ENCODE measurements around the gene MRPL24. TPM values are rescaled to one million over a fixed set of nuclear protein-coding genes. Genes with fewer than 3 reads are reported as not detected.

MRPL24 gene
- total and polyA plus RNA-seq, 10 of the 15 experiments (the other 5 are each of a cell fraction or from before 2014, with no cell fraction given), result 87.4 to 269 (median 134) TPM

DNA sequence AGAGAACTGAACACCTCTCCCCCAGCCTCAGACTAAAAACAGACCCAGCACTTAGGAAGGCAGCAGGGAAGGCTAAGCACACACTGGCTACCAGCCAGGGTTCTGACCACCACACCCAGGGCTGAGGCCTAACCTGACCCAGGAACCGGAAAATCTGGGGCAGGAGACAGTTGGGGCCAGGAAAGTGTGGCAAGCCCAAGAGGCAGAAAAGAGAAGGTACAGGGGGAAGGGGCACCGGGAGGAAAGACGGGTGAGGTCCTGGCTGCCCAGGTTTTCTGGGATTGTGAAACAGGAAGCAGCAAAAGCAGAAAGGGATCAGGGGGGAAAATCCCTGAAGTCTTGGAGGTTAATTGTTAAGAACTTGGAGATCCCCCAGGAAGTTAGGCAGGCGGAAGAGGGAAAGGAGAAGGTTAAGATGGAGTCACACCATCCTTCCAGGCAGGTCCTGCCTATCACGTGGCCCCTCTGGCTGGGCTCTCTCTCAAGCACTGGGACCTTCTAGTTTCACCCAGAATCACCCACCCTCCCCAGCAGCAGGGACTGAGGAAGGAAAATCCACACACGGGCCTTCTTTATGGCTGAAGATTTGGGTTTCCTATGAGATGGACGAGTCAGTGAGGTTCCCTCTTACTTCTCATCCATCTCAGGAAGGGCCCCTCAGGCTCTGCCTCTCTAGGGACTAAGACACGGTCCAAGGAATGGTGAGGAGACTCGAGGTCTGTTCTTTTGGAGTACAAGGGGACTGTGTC, 8.0 kb upstream of the MRPL24 start:
- no peak for DNase-seq (ENCODE audit: low read depth, low spot score)
- Histone ChIP-seq H3K4me3 (peak overlapping the region; percentile 99), H3K4me1 (ENCODE audit: control insufficient read depth, insufficient read depth, low read length) (peaks cover 22% of the 10 kb centered on the region), H3K9me3 (replicated peaks; ENCODE audit: control insufficient read depth, insufficient read depth, low read length) (no peaks in the 10 kb centered on the region), H2AFZ (ENCODE audit: control insufficient read depth, low read depth, low read length) (peak overlapping the region; percentile 15; the same call in 1 of the 2 replicates), H3K27me3 (replicated peaks in 1 of 2; ENCODE audit: control insufficient read depth in 2 of 2, insufficient read depth in 2 of 2, low read length in 1 of 2) (no peaks in the 10 kb centered on the region), H3K36me3 (ENCODE audit: control insufficient read depth in 2 of 2, insufficient read depth in 2 of 2, low read length in 1 of 2) (peaks cover 13% of the 10 kb centered on the region in 2 experiments; a peak in 3 of 4 replicates), H3K79me2 (ENCODE audit: control insufficient read depth, insufficient read depth, low read length) (peaks cover 83% of the 10 kb centered on the region), H3K9ac (ENCODE audit: control insufficient read depth, insufficient read depth, low read length) (peak overlapping the region; percentile 98), H3K4me2 (ENCODE audit: control insufficient read depth, insufficient read depth) (peak overlapping the region; percentile 99), H3K27ac (ENCODE audit: control insufficient read depth, insufficient read depth) (peak overlapping the region; percentile 99), H4K20me1 (ENCODE audit: control insufficient read depth, insufficient read depth) (no peaks in the 10 kb centered on the region)
- WGBS (ENCODE audit: insufficient coverage, insufficient replicate concordance, low lambda C conversion rate, missing lambda C conversion rate), result under 1% methylated on average over 9 of the region's 9 CpGs
- ATAC-seq, result peak; percentile 24
- FAIRE-seq, result peak; percentile 61
- BruUV-seq (replicated peaks), result TSS peak; percentile 39
- CTCF ChIA-PET, result interaction anchor here (0.6 to 4.5 kb wide), 4 partner anchors 18 to 597 kb away, joined by 3 to 56 read pairs (median 10); partner anchors contain the start of genes METTL25B and PRCC
- RAD21 ChIA-PET (ENCODE audit: unreplicated experiment), result interaction anchor here (2.2 to 4.1 kb wide), 2 partner anchors 22 kb away, joined by 12 to 34 read pairs; partner anchors contain the start of genes ISG20L2 and METTL25B
- intact Hi-C loops (cut with micrococcal nuclease; ENCODE audit: unreplicated experiment), result loop anchor here (1.0 to 10.0 kb wide), 2 partner anchors 8 to 244 kb away; partner anchors contain the start of genes MEF2D and MRPL24
- in situ Hi-C loops (cut with MboI), result no loop called here
- SMC1A ChIA-PET (ENCODE audit: uncharacterized antibody, unreplicated experiment), result interaction anchor here (1.6 to 4.5 kb wide), 3 partner anchors 19 to 23 kb away, joined by 13 to 43 read pairs (median 20); partner anchors contain the start of genes ISG20L2, METTL25B and PRCC
- POLR2A ChIA-PET, result no interaction called here
- TF ChIP-seq, protein P1, sequence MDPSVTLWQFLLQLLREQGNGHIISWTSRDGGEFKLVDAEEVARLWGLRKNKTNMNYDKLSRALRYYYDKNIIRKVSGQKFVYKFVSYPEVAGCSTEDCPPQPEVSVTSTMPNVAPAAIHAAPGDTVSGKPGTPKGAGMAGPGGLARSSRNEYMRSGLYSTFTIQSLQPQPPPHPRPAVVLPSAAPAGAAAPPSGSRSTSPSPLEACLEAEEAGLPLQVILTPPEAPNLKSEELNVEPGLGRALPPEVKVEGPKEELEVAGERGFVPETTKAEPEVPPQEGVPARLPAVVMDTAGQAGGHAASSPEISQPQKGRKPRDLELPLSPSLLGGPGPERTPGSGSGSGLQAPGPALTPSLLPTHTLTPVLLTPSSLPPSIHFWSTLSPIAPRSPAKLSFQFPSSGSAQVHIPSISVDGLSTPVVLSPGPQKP (IDR thresholded peaks at IDR 0.05; ENCODE audit: low read depth, low read length), result 0 out of 2 replicates have a peak, but pooled peaks have one; percentile 31
- TF ChIP-seq SUPT20H (IDR thresholded peaks at IDR 0.05; ENCODE audit: borderline replicate concordance, control insufficient read depth, low read depth, low read length) (no peak), IRF4 (IDR thresholded peaks at IDR 0.05; ENCODE audit: low read depth, low read length) (no peak), ZNF274 (IDR thresholded peaks at IDR 0.05; ENCODE audit: insufficient read depth, insufficient read length) (no peak), BHLHE40 (IDR thresholded peaks at IDR 0.05; ENCODE audit: borderline replicate concordance in 1 of 2, low read depth in 2 of 2, low read length in 1 of 2) (peak in 1 of 2 experiments; percentile 23; a peak in 1 of 4 replicates), TAF1 (IDR thresholded peaks at IDR 0.05; ENCODE audit: borderline replicate concordance, low read depth, low read length) (no peak), CBX3 (IDR thresholded peaks at IDR 0.05; ENCODE audit: borderline replicate concordance, low read depth) (no peak), KLF5 (IDR thresholded peaks at IDR 0.05; ENCODE audit: partially characterized antibody) (no peak), IKZF1 (conservative IDR thresholded peaks at IDR 0.05) (peak; percentile 88), EP300 (IDR thresholded peaks at IDR 0.05; ENCODE audit: borderline replicate concordance in 1 of 2, control insufficient read depth in 1 of 2, low read depth in 2 of 2, low read length in 2 of 2) (0 out of 4 replicates have a peak, but pooled peaks of 1 of the 2 experiments have one; percentile 15), ZZZ3 (IDR thresholded peaks at IDR 0.05; ENCODE audit: control insufficient read depth, insufficient read length, low read depth) (no peak), KDM1A (IDR thresholded peaks at IDR 0.05; ENCODE audit: borderline replicate concordance) (no peak), ZNF217 (IDR thresholded peaks at IDR 0.05) (no peak), SRF (IDR thresholded peaks at IDR 0.05; ENCODE audit: low read depth in 2 of 2, low read length in 2 of 2) (0 out of 4 replicates have a peak, but pooled peaks of 1 of the 2 experiments have one; percentile 29), ASH2L (IDR thresholded peaks at IDR 0.05; ENCODE audit: borderline replicate concordance, low read depth) (no peak), POU2F2 (IDR thresholded peaks at IDR 0.05; ENCODE audit: borderline replicate concordance, low read depth, low read length) (no peak), JUND (IDR thresholded peaks at IDR 0.05; ENCODE audit: low read depth, low read length) (no peak), FOXK2 (IDR thresholded peaks at IDR 0.05) (no peak)
- TF ChIP-seq, protein P2, sequence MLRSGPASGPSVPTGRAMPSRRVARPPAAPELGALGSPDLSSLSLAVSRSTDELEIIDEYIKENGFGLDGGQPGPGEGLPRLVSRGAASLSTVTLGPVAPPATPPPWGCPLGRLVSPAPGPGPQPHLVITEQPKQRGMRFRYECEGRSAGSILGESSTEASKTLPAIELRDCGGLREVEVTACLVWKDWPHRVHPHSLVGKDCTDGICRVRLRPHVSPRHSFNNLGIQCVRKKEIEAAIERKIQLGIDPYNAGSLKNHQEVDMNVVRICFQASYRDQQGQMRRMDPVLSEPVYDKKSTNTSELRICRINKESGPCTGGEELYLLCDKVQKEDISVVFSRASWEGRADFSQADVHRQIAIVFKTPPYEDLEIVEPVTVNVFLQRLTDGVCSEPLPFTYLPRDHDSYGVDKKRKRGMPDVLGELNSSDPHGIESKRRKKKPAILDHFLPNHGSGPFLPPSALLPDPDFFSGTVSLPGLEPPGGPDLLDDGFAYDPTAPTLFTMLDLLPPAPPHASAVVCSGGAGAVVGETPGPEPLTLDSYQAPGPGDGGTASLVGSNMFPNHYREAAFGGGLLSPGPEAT (IDR thresholded peaks at IDR 0.05; ENCODE audit: low read depth), result peak; percentile 76
